Heart right ventricle (tissue), 16 donors: ENCODE data around the gene GPR162. TPM values are rescaled to one million over a fixed set of nuclear protein-coding genes. Genes with fewer than 3 reads are reported as not detected.
A peak's percentile ranks its signal among the peaks of the same experiment; 100 is the strongest.
"Not testable (repeated sequence)": the region's sequence is repeated elsewhere in the genome, so short reads cannot be mapped to it uniquely, and the experiment has no call there.

ENCODE experiments used
- ATAC-seq, 8 donors: fragments of 200-7000 bp; cut with Tn5 transposase; one replicate each; pipeline ENCODE4 v1.9.1; 2020; ENCODE audit warnings: mild to moderate bottlenecking in 8 of 8, moderate library complexity in 8 of 8, moderate number of reproducible peaks in 1 of 8
- DNase-seq, 2 donors: peaks; one replicate each; pipeline ENCODE4 v3.0.0-alpha.2; 2020
- H3K27ac ChIP-seq, 10 donors: fragments of 200-600 bp; sonication (generic) in 2 of 10; one replicate each; pipeline versions ENCODE4 v1.5.0 to v1.8.0; 2020 to 2022; ENCODE audit warnings: mild to moderate bottlenecking in 3 of 10
- H3K27me3 ChIP-seq, 7 donors: fragments of 200-600 bp; one replicate each; pipeline ENCODE4 v1.8.0; 2021 to 2022; ENCODE audit warnings: mild to moderate bottlenecking in 2 of 7
- H3K36me3 ChIP-seq, 9 donors: fragments of 200-600 bp; sonication (generic) in 1 of 9; one replicate each; pipeline versions ENCODE4 v1.5.0 to v1.8.0; 2020 to 2022; ENCODE audit warnings: mild to moderate bottlenecking in 2 of 9
- H3K4me1 ChIP-seq, 9 donors: fragments of 200-600 bp; sonication (generic) in 1 of 9; one replicate each; pipeline versions ENCODE4 v1.5.0 to v1.8.0; 2020 to 2022; ENCODE audit warnings: mild to moderate bottlenecking in 4 of 9
- H3K4me3 ChIP-seq, 10 donors: fragments of 200-600 bp; sonication (generic) in 2 of 10; one replicate each; pipeline versions ENCODE4 v1.5.0 to v1.8.0; 2020 to 2022; ENCODE audit warnings: mild to moderate bottlenecking in 7 of 10, moderate library complexity in 2 of 10
- H3K9me3 ChIP-seq, 11 donors: fragments of 200-600 bp in 10 of 11; sonication (generic) in 2 of 11; one replicate each; pipeline versions ENCODE4 v1.5.0 to v1.8.0; 2013 to 2022; ENCODE audit warnings: mild to moderate bottlenecking in 2 of 11, control low read depth in 1 of 11, moderate library complexity in 1 of 11
- CTCF ChIP-seq, 9 donors: fragments of 200-600 bp; sonication (generic) in 2 of 9; IDR thresholded peaks; one replicate each; pipeline versions ENCODE4 v1.5.0 to v1.8.0; 2021 to 2022; ENCODE audit warnings: antibody characterized with exemption in 9 of 9, mild to moderate bottlenecking in 5 of 9, moderate library complexity in 1 of 9
- WGBS, 2 donors: extraction: QIAGEN DNeasy Blood & Tissue Kit; methylation state at CpG; one replicate each; pipeline ENCODE4 v1.1.7; 2013; ENCODE audit warnings: inconsistent platforms in 1 of 2; 5-methylcytosine and 5-hydroxymethylcytosine counted together
- intact Hi-C, 10 donors: fragments of 100-400 bp; cut with DNase I; formaldehyde crosslinking; loops; one replicate each; pipeline versions ENCODE4 v1.11.1 to v1.14.2; 2022
- polyA plus RNA-seq, 2 donors: library from polyadenylated mRNA; stranded (reverse); fragments of 200-250 nt; gene quantifications; one replicate each; pipeline ENCODE4 v1.2.3, GENCODE V29; 2013
- total RNA-seq, 10 donors: library from RNA; stranded (reverse); fragmentation: NEBNext Ultra II Directional in 3 of 10; extraction: Animal tissue kit (Norgen Biotek cat#: 25700) in 3 of 10; gene quantifications; one replicate each; pipeline versions ENCODE4 v1.2.1 to v1.2.4, GENCODE V29; 2021 to 2023
- donor health status: Arrhythmogenic right ventricular cardiomyopathy.
- donor health status: ischemic (EF 13 %, LVEDD 7.1; RV severe dilation, severe dysfunction).
- donor health status: healthy with polysubstance abuse.
- donor health status: DM: no; HTN: yes; CAD: no.
- donor health status: DM: no; HTN: no; CAD: no.
- donor health status: ischemic (EF 25% LVEDD 6.9; RV normal size, moderate dysfunction).
- donor health status: ischemic (EF 25% LVEDD 5.7; RV mildly dilated, moderate dysfunction).
- donor health status: healthy.
- donor health status: DM: yes; HTN: yes; CAD: no.
- donor health status: Ischemic cardiomyopathy.
- donor health status: ischemic (EF 35%, LVEDD 5.7; RV mildly dilated, moderate dysfunction).
- donor health status: nonischemic (EF 11% LVEDD 7.7; RV severe dilation, severe dysfunction).
- donor health status: DM: yes; HTN: yes; CAD: no.
- donor health status: PGD.
- donor health status: ischemic (EF 29% LVEDD 5.4; RV normal size, mild dysfunction).
- donor health status: nonischemic (EF 23%, LVEDD 6.1; RV moderate dilation, normal function).

The GPR162 gene
- total and polyA plus RNA-seq, 12 donors: 1.8 to 16.8 (median 4.2) TPM

- ATAC-seq: no peak
- WGBS, 2 donors: 94 to 98% methylated on average over 16 of the region's 16 CpGs
- Histone ChIP-seq H3K9me3 (no peaks in the 10 kb centered on the region), H3K36me3 (peaks cover 0 to 76% (median 59%) of the 10 kb centered on the region in 9 donors), H3K4me3 (no peak overlapping the region), H3K4me1 (peaks cover 11 to 19% (median 14%) of the 10 kb centered on the region in 9 donors), H3K27me3 (no peaks in the 10 kb centered on the region), H3K27ac (no peak overlapping the region)
- TF ChIP-seq CTCF (IDR thresholded peaks at IDR 0.05): no peak
- no peak for DNase-seq
- intact Hi-C loops: loop anchor here in 1 of 10 donors (10.0 kb wide), 1 partner anchor 81 kb away; the partner anchor contains the start of genes C12orf57 and RNU7-1
Measured at GRCh38 chr12:6863586-6864321, 42.1 kb downstream of the GPR162 start.

DNA sequence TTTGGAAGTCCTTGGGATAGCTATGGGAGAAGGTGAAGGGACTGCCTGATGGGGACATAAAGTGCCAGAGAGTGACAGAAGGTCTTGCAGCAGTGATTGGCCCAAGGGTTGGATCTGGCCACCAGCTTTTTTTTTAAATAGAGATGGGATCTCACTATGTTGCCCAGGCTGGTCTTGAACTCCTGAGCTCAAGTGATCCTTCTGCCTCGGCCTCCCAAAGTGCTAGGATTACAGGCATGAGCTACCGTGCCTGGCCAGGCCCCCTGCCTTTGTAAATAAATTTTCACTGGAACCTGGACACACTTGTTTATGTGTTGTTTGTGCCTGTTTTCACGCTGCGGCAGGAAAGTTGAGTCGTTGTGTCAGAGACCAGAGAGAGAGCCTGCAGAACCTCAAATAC is 43.7 kb downstream of the GPR162 start:
- not testable (repeated sequence) for H3K27me3 ChIP-seq, DNase-seq, H3K9me3 ChIP-seq, ATAC-seq, H3K27ac ChIP-seq, H3K4me3 ChIP-seq
- 91 to 95% methylated on average over 5 of the region's 5 CpGs for WGBS, 2 donors
- H3K4me1 ChIP-seq: peaks cover 24 to 31% (median 30%) of the 10 kb centered on the region in 9 donors
- peaks cover 3 to 75% (median 54%) of the 10 kb centered on the region in 9 donors for H3K36me3 ChIP-seq
- intact Hi-C loops: loop anchor here in 2 of 10 donors (5.0 to 10.0 kb wide), 2 partner anchors 72 to 79 kb away; partner anchors contain the start of genes C12orf57 (in 1 of the 2) and RNU7-1 (in 1 of the 2)

DNA sequence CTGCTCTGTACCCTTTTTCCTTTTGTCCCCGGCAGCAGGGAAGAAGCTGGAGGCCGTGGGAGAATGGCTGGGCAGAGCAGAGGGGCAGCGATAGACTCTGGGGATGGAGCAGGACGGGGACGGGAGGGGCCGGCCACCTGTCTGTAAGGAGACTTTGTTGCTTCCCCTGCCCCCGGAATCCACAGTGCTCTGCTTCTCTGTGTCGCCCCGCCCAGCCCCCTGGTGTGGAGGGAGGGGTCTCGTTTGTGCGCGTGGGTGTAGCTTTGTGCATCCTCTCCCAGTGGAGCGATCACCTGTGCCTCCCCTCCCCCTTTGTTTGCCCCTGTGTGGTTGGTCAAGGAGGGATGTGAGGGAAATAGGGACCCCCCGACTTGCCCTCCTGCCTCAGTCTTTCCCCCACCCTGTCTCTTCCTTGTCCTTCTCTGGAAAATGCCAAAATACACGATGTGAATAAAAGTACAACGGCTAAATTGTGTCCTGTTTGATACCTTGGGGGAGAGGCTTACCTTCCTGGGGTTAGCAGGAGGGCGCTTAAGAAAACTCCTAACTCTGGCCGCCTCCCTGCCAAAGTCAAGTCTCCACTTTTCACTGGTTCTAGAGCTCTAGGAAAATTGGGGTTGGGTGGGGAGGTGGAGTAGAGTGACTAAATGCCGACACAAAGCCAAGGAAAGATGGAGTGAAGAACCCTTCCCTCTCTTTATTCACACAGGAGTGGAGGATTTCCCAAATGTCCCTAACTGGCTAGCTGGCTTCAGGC is 44.7 kb downstream of the GPR162 start:
- intact Hi-C loops: loop anchor here in 2 of 10 donors (5.0 to 10.0 kb wide), 2 partner anchors 71 to 78 kb away; partner anchors contain the start of genes C12orf57 (in 1 of the 2) and RNU7-1 (in 1 of the 2)
- Histone ChIP-seq H3K9me3 (no peaks in the 10 kb centered on the region), H3K27ac (peak overlapping the region in 9 of 10 donors; percentile 98 to 100 (median 100)), H3K4me1 (peaks cover 24 to 41% (median 40%) of the 10 kb centered on the region in 9 donors), H3K27me3 (no peaks in the 10 kb centered on the region), H3K4me3 (peak overlapping the region; percentile 26 to 100 (median 96)), H3K36me3 (peaks cover 2 to 75% (median 52%) of the 10 kb centered on the region in 9 donors)
- no peak for DNase-seq
- ATAC-seq: no peak
- no peak for TF ChIP-seq CTCF (IDR thresholded peaks at IDR 0.05)
- 81 to 82% methylated on average over 19 of the region's 19 CpGs for WGBS, 2 donors

DNA sequence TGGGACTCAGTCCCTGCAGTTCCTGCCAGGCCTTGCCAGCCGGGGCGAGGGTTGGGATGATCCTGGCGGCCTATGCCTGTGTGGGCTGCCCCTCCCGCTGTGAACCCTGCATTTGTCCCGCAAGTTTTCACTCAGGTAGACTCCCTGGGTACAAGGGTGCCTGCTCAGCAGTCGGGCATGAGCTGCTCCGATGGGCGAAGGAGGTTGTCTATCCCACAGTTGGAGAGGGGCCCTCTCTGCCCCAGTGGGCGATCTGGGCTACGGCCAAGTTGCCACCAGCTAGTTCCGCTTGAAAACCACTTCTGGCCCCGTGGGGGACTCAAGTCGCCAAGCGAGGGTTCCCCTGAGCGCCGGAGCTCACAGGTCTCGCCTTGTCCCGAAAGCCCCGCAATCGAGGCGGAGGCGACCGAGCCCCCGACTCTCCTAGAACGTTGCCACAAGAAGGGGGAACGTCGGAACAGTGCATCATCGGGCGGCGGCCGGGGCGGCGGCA is 45.3 kb downstream of the GPR162 start:
- ATAC-seq (peak; percentile 1 to 25 (median 8)), DNase-seq (no peak)
- Histone ChIP-seq H3K9me3 (no peaks in the 10 kb centered on the region), H3K4me1 (peaks cover 29 to 48% (median 46%) of the 10 kb centered on the region in 9 donors), H3K27me3 (no peaks in the 10 kb centered on the region), H3K36me3 (peaks cover 0 to 74% (median 46%) of the 10 kb centered on the region in 9 donors), H3K4me3 (peak overlapping the region; percentile 26 to 100 (median 96)), H3K27ac (peak overlapping the region; percentile 93 to 100 (median 100))
- whole genome bisulfite sequencing, 2 donors: 3 to 4% methylated on average over 33 of the region's 33 CpGs
- intact Hi-C loops: loop anchor here in 2 of 10 donors (5.0 to 10.0 kb wide), 2 partner anchors 70 to 78 kb away; partner anchors contain the start of genes C12orf57 (in 1 of the 2) and RNU7-1 (in 1 of the 2)
- no peak for TF ChIP-seq CTCF (IDR thresholded peaks at IDR 0.05)
